GM19452 (cell line): ENCODE measurements around the gene SYNGR1.
A peak's percentile ranks its signal among the peaks of the same experiment; 100 is the strongest.
"Not testable (repeated sequence)": the region's sequence is repeated elsewhere in the genome, so short reads cannot be mapped to it uniquely, and the experiment has no call there.

Experiments used
- ATAC-seq: cut with Tn5 transposase; IDR thresholded peaks from one replicate; pipeline ENCODE4 v1.9.1; 2021; ENCODE audit not compliant: unreplicated experiment

The SYNGR1 gene

DNA sequence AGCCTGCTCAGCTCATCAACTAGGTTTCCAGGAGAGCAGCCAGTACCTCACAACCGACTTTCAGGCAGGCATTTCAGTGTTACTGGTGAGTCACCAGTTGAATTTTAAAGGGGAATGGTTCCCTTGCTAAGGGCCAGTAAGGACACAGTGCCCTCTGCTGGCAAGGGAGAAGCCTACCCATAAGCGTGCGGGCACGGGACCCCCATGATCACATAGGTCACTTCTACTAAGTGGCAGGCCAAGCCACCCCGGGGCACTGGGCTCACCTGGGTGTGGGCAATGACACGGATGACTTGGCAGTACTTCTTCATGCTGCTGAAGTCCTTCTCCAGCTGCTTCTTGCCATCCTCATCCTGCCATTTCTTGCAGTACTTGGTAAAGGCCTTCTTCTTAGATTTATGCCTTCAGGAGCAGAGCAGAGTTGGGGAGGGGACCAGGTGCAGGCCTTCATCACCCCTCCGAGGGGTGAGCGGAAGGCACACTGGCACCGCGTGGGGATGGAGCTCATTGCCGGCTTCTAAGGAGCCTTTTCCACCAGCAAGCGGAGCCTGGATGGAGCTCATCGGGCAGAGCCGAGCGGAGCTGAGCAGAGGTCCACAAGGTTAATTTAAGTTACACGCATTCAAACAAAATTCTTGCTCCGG is 33.2 kb upstream of the SYNGR1 start:
- no peak for ATAC-seq

DNA sequence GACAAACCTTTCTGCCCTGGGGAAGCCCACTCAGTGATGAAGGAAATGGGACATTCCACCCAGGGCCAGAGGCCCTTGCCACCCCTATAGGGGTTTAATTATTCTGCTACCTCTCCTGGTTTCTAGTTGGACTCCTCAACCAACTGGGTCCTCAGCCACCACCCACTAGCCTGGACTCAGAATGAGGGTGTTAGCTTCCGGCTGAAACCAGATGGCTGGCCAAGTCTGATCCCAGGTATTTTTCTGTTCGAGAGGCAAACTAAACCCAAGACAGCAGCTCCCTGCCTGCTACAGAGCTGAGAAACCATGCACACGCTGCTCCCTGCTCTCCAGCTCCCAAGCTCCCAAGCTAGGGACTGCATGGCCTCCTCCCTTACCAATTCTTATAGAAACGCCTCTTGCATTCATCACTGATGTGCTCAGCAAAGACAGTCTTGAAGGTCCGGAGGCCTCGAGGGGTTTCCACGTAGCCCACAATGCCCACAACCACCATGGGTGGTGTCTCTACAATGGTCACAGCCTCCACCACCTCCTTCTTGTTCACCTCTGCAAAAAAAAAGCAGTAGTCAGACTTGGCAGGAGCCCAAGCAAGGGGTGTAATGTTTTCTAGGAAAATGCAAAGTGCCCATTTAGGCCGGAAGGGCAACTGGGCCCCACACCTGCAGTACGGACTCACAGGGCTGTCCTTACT is 32.6 kb upstream of the SYNGR1 start:
- no peak for ATAC-seq

DNA sequence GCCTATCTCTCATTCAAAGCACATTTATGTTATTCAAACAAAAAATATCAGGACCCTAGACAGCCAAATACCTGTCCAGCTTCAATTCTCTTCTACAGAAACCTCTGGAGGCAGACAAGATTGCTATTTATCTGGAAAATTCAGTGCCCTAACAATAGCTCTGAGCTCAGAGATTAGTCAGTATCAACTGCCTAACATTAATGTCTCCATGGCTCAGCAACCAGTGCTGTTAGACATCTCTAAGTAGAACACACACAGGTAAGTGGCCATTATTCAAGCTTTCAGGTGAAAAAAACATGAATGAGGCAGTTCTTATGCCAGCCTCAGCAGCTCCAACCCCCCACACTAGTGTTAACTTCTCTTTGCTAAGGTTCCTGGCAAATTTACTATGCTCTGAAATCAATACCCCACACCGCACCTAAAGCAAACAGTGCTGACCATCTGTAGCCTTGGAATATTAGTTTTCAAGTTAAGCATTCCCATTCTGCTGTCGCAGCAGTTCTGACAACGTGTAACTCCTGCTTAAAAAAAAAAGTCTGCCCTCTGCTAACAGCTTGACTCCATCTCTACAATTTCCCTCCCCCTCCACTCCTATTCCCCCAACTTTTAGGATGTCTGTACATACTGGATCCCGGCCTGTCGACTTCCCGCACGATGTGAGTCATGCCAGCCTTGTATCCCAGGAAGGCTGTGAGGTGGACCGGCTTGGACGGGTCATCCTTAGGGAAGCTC is 31.9 kb upstream of the SYNGR1 start:
- ATAC-seq, result no peak

DNA sequence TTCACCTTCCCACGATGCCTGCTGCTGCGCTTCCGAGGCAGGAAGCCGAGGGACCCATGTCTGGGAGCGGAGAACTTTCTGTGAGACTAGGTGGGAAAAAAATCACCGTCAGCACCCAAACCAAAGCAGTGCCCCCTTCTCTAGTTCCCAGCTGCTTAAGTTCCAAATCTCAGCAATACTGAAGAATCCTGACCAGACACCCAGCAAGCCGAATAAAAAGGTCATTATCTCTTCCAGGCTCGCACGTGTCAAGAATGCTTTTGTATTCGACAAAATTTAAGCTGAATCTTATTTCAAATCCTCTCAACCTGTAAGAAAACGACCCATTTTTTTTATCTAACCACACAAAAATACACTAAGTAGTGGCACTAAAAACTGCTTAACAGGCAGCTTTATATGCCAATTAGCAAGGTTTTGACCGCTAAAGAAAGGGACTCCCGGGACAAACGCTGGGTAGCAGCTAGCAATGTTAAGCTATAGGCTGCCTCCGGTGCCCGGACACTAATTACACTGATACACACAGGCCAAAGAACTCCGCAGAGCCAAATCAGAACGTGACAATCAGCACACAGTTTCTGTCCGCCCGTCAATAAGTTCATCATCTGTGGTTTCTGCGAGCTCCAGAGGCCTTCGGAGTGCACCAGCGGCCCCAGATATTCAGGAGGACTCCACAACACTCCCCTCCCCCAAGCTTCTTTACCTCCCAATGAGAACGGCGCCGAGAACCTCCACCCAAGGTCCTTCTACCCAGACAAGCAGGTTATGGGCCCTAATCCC is 31.1 kb upstream of the SYNGR1 start:
- peak; percentile 7 for ATAC-seq

DNA sequence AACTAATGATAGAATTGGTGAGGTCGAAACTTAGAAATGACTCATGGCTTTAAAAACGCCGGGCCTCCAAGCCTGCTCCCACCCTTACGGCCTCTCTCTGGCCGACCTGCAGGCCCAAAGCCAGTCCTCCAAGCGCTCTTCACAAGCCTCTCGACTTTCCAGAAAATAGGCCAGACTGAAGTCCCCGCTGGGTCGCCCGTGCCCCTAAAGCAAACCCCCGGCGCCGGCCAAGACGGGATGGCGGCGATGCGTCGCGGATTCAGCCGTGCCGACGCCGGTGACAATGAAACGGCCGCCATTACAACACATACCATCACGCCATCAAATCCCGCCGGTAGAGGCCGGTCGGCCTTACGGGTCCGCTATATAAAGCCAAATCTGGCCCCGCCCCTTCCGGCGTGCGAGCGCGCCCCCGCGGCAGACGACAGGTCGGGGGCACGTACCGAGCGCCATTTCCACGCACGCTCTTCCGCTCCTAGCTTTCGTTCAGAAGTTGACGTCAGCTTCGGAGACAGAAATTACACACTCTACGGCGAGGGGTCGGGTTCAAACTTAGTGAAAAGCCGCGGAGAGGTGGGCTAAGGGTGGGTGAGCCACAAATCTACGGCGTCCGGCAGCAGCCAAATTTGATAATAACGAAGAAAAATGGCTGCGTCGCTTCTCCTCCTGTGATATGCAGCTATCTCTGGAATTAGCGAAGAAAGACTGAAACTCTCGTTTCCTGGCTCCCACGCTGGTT is 30.3 kb upstream of the SYNGR1 start, which contains the start of gene RPL3:
RPL3 (minus strand) TSS at position 340 of the 739 bp plus-strand sequence; CDS start at position 314, 26 bp downstream.
- ATAC-seq, result peak; percentile 77

DNA sequence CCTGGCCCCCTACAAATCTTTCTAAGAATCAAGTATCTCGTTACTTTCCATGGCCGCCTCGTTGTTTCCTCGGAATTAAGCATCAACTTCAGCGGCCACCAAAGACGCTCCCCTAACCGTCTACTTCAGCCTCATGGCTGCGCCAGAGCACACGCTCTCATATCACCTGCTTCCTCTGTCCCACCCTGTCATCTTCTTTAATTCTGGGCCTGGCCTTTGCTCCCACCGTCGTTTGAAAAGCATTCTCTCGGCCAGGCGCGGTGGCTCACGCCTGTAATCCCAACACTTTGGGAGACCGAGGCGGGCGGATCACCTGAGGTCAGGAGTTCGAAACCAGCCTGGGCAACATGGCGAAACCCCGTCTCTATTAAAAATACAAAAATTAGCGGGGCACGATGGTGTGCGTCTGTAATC is 29.2 kb upstream of the SYNGR1 start:
- not testable (repeated sequence) for ATAC-seq

DNA sequence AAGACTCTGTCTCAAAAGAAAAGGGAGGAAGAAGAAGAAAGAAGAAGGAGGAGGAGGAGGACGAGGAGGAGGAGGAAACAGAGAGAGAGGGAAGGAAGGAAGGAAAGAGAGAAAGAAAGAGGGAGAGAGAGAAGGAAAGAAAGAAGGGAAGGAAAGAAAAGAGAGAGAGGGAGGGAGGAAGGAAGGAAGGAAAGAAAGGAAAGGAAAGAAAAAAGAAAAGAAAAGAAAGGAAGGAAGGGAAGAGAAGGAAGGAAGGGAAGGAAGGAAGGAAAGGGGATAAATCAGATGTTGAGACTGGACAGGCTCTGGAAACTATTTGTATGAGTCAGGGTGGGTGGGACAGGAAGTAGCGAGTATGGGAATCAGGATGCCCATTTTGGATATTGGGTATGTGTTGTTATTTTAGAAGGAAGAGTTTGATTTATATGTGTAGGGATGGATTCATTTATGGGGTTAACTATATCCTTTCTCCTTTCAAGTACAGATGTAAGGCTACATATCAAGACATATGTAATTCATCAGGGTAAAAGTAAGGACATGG is 24.3 kb upstream of the SYNGR1 start:
- no peak for ATAC-seq

DNA sequence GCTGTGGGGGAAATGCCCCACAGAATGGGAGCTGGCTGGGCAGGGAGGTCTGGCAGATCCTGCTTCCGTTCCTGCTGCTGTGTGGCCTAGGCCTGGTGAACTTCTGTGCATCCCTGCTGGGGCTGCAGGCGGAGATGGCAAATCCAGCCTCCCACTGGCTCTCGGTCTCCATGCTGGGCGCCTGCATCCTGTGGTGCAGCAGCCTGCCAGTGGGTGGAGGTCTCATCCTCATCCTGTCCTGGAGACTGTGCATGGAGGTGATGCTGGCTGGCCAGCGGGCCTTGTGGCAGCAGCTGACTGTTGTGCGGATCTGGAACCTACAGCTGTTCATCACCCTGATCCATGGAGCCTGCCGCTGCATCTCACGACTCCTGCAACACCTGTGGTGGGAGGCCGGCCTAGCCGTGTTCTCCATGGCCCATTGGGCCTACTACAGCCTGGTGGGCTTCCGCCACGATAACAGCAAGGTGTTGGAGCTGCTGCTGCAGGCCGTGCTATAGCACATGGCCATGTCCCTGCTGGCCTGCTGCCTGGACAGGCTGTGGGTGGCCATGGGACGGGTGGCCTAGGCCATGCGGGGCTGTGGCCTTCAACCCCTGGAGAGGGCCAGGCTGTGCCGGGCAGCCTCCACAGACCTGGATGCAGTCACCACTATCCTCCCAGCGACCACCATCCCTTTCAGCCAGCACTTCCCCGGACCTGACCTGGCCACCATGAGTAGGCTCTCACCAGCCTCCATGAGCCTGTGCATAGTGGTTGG is 21.6 kb upstream of the SYNGR1 start:
- no peak for ATAC-seq

DNA sequence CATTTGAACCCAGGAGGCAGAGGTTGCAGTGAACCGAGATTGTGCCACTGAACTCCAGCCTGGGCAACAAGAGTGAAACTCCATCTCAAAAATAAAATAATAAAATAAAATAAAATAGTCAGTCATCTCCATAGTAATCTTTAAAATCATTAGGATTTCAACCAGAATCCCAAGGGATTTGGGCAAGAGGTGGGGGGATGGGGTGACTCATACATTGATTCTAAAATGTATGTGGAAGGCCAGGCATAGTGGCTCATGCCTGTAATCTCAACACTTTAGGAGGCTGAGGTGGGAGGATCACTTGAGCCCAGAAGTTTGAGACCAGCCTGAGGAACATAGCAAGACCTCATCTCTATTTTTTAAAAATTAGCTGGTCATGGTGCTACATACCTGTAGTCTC is 19.2 kb upstream of the SYNGR1 start:
- ATAC-seq, result not testable (repeated sequence)

DNA sequence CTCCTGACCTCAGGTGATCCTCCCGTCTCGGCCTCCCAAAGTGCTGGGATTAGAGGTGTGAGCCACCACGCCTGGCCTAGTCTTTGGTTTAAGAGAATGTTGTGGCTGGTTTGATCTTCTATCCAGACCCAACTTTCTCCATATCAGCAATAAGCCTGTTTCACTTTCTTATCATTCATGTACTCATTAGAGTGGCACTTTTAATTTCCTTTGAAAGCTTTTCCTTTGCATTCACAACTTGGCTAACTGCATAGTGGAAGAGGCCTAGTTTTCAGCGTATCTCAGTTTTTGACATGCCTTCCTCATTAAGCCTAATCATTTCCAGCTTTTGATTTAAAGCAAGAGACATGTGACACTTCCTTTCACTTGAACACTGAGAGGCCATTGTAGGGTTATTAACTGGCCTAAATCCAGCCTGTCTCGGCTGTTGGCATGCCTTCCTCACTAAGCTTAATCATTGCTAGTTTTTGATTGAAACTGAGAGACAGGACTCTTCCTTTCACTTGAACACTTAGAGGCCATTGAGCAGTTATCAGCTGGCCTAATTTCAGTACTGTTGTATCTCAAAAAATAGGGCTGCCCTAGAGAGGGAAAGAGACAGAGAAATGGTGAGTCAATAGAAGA is 17.2 kb upstream of the SYNGR1 start:
- peak; percentile 64 for ATAC-seq

DNA sequence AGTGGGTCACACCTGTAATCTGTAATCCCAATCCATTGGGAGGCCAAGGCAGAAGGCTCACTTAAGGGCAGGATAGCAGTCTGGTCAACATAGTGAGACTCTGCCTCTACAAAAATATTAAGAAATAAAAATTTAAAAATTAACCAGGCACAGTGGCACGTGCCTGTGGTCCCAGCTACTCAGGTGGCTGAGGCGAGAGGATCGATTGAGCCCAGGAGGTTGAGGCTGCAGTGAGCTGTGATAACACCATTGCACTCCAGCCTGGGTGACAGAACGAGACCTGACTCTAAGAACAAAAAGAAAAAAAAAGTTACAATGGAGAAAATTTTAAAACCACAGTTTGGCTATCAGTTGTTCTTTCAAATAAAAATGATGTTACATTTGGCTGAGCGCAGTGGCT is 13.4 kb upstream of the SYNGR1 start:
- ATAC-seq, result no peak

DNA sequence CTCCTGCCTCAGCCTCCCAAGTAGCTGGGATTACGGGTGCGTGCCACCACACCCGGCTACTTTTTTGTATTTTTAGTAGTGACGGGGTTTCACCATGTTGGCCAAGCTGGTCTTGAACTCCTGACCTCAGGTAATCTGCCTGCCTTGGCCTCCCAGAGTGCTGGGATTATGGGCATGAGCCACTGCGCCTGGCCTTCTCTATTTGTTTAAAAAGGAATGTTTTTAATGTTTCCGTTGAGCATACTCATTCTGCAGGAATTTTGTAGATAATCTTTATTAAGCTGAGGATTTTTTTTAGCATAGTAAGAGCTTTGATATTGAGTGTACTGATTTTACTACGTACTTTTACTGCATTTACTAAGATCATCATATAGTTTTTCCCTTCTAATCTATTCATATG is 10.0 kb upstream of the SYNGR1 start:
- not testable (repeated sequence) for ATAC-seq

DNA sequence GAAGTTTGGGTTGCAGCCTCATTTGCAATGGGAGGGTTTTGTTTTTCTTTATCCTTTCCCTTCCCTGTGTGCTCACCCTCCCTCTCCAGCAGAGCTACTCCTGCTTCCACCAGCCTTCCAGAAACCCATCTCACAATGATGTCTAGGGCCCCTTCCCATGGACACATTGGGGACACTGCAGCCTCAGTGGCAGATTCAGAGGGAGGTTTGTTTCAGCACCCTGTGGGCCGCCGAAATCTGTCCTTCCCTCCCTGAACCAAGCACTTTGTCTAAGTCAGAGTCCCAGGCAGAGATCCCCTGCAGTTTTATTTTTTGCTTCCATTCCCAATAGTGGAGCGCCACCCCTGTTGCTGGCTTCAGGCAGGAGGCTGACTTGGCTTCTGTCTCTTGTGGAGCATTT is 8.6 kb upstream of the SYNGR1 start:
- ATAC-seq, result no peak

DNA sequence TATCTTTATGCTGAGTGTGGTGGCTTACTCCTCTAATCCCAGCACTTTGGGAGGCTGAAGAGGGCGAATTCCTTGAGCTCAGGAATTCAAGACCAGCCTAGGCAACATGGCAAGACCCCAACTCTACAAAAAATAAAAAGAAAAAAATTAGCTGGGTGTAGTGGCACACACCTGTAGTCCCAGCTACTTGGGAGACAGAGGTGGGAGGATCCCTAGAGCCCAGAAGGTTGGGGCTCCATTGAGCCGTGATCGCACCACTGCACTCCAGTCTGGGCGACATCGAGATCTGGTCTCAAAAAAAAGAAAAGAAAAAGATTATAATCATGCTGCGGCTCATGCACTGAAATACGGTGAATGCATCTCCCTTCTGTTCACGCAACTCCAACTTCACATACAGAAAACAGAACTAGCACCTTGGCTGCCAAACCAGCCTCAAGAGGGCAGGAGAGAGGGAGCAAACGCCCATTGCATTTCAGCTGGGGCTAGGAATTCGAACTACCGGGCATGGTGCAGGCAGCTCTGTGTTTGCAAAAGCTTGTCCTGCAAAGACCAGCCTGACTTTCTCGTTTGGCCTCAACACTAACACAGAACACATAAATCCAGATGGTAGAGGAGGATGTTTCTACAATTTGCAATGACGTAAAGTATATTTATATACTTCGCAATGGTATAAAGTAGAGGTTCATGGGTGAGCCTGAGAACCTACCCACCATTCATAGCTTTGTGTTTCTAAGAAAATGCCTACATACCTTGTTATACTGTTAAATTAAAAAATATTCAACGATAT is 6.3 kb upstream of the SYNGR1 start:
- ATAC-seq, result no peak

DNA sequence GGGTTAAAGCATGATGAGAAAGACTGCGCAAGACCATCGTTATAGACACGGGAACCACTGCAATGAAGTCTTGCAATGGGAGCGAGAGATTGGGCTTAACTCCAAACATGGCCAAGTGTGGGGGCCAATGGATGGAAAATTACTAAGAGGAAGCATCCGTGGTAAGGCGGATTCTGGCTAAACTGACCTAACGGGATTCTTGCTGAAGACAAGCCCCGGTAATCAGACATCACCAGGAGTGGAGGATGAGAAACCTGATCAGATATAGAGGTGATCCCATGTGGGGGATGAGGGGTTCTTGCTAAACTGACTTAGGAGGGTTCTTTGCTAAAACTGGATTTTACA is 5.8 kb upstream of the SYNGR1 start:
- ATAC-seq, result no peak

DNA sequence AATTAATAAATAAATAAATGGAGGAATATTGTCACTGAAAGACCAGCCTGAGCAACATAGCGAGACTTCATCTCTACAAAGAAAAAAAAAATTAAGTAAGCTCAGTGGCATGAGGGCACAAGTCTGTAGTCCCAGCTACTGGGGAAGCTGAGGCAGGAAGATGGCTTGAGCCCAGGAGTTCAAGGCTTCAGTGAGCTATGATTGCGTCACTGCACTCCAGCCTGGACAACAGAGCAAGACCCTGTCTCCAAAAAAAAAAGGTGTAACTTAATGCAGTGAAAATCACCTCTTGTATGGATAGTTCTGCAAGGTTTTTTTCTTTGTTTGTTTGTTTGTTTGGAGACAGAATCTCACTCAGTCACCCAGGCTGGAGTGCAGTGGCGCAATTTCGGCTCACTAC is 4.6 kb upstream of the SYNGR1 start:
- ATAC-seq, result no peak

DNA sequence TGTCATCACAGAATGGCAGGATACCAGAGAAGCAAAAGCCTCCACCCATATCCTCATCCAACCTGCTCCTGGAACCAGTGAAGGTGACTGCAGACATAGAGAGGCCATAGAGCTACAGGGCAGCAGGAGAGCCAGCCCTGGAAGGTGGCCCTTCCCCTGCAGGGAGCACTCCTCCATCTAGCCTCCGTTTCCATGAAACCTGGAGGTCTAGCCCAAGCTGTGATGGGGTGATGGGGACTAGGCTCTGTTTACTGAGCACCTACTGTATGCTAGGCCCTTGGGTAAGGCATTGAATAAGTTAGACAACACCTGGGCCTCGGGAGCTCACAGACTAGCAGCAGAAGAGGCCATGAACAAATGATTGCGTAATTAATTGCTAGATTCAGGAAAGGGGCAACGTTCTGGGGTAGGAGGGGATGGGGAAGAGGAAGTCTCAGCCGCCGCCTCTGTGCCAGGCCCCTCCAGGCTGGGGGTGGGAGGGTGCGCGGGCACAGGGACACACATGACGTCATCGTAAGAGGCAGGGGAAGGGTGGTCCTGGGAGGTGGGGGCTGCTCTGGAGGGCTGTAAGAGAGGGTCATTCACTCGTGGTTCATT is 784 bp upstream of the SYNGR1 start:
- no peak for ATAC-seq

DNA sequence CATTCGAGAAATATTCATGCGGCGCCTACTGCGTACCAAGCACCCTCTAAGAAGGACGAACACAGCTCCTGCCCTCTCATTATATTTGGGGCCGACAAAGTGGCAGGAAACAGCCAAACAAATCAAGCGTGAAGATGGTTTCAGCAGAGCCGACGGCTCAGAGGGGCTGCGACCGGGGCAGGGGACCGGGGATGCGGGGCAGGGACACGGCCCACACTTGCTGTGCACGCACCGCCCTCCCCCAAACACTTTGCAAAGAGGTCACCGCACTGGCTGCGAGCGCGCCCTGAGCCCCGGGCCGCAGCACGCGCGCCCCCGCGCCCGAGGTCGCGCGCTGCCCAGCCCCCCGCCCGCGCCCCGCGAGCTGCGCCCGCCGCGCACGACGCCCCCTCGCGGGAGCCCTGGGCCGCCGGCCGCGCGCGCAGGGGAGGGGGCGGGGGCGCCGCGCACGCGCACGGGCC is 255 bp upstream of the SYNGR1 start:
- ATAC-seq, result no peak
